Medulla oblongata (tissue), 1 donor: Measurements from ENCODE around the gene SYNPO.

Source experiments
- DNase-seq: peaks from one replicate; pipeline ENCODE4 v3.0.0-alpha.2; 2015; ENCODE audit errors: extremely low spot score

SYNPO gene

GRCh38 chr5:150656191-150657132, 16.0 kb downstream of the SYNPO start:
- DNase-seq = peak; percentile 76

GRCh38 chr5:150658121-150658520, 17.7 kb downstream of the SYNPO start:
- no peak for DNase-seq

- no peak for DNase-seq
Observed at GRCh38 chr5:150658699-150659265, 18.3 kb downstream of the SYNPO start.

- DNase-seq = no peak
Observed at GRCh38 chr5:150659360-150660107, 19.1 kb downstream of the SYNPO start.

- DNase-seq = no peak
Observed at GRCh38 chr5:150660108-150660831, 19.8 kb downstream of the SYNPO start.

- no peak for DNase-seq
Observed at GRCh38 chr5:150661086-150661485, 20.6 kb downstream of the SYNPO start, which contains the start of gene MYOZ3. Gene MYOZ3 (plus strand): TSS chr5:150661251. CDS start chr5:150662942, 1,691 bp downstream.

- no peak for DNase-seq
Observed at GRCh38 chr5:150661821-150662596, 21.5 kb downstream of the SYNPO start.

GRCh38 chr5:150662731-150663516, 22.5 kb downstream of the SYNPO start:
- no peak for DNase-seq

- no peak for DNase-seq
Observed at GRCh38 chr5:150663936-150664335, 23.5 kb downstream of the SYNPO start.

- DNase-seq = no peak
Observed at GRCh38 chr5:150665044-150665443, 24.6 kb downstream of the SYNPO start.

GRCh38 chr5:150670275-150670947, 30.0 kb downstream of the SYNPO start:
- no peak for DNase-seq

GRCh38 chr5:150670948-150671310, 30.5 kb downstream of the SYNPO start:
- no peak for DNase-seq

GRCh38 chr5:150671509-150672236, 31.2 kb downstream of the SYNPO start:
- DNase-seq = no peak

- no peak for DNase-seq
Observed at GRCh38 chr5:150672237-150672883, 31.9 kb downstream of the SYNPO start.

GRCh38 chr5:150672884-150673275, 32.4 kb downstream of the SYNPO start:
- DNase-seq = no peak

- peak; percentile 48 for DNase-seq
Observed at GRCh38 chr5:150674341-150674821, 33.9 kb downstream of the SYNPO start.

- DNase-seq = no peak
Observed at GRCh38 chr5:150675069-150675468, 34.6 kb downstream of the SYNPO start.

GRCh38 chr5:150676578-150676977, 36.1 kb downstream of the SYNPO start:
- DNase-seq = no peak
